Testis (tissue), 2 donors: ENCODE data around the gene FOXL1.

Experiments used
- POLR2A ChIP-seq: fragments of 450-650 bp; IDR thresholded peaks from one replicate; pipeline ENCODE4 v1.6.1; 2017; ENCODE audit warnings: antibody characterized with exemption, mild to moderate bottlenecking, moderate library complexity
- TF ChIP-seq, protein P1 (sequence below), 3 experiments: fragments of 450-650 bp in 2 of 3; fragments of 200-600 bp in 1 of 3; sonication (generic) in 1 of 3; IDR thresholded peaks; one replicate each; pipeline ENCODE4 v1.5.1; 2016 to 2019; ENCODE audit warnings: antibody characterized with exemption in 3 of 3, mild to moderate bottlenecking in 2 of 3, moderate library complexity in 1 of 3

DNA sequence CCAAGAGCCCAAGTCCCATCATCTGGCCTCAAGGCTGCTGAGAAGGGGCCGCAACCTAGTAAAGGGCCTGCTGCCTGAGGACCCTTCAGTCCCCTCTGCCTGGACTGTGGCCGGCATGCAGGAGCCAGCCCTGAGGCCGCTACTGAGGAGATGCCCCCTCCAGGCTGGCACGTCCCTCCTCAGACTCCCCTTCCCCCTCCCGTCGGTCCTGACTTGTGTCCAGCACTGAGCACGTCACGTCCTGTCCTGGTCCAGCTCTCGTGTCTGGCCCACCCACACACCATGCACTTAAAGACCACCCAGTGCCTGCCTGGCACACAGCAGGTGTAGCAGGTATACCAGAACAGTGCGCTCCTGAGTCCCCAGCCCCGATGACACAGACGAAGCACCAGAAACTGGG is 32.9 kb upstream of the FOXL1 start:
- TF ChIP-seq, protein P1, sequence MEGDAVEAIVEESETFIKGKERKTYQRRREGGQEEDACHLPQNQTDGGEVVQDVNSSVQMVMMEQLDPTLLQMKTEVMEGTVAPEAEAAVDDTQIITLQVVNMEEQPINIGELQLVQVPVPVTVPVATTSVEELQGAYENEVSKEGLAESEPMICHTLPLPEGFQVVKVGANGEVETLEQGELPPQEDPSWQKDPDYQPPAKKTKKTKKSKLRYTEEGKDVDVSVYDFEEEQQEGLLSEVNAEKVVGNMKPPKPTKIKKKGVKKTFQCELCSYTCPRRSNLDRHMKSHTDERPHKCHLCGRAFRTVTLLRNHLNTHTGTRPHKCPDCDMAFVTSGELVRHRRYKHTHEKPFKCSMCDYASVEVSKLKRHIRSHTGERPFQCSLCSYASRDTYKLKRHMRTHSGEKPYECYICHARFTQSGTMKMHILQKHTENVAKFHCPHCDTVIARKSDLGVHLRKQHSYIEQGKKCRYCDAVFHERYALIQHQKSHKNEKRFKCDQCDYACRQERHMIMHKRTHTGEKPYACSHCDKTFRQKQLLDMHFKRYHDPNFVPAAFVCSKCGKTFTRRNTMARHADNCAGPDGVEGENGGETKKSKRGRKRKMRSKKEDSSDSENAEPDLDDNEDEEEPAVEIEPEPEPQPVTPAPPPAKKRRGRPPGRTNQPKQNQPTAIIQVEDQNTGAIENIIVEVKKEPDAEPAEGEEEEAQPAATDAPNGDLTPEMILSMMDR (IDR thresholded peaks at IDR 0.05) = no peak
- TF ChIP-seq POLR2A = no peak
